ENCODE measurements around the gene RPLP2. TPM values are rescaled to one million over a fixed set of nuclear protein-coding genes. Genes with fewer than 3 reads are reported as not detected.

The RPLP2 gene
- total and polyA plus RNA-seq, 2 experiments from 2014 or later = 401 to 468 TPM

- DNase-seq (ENCODE audit: low spot score) = peak; percentile 3
- WGBS (ENCODE audit: low lambda C conversion rate, missing lambda C conversion rate) = 95% methylated on average over 23 of the region's 23 CpGs
Observed at GRCh38 chr11:769887-770641, 39.7 kb upstream of the RPLP2 start.

DNA sequence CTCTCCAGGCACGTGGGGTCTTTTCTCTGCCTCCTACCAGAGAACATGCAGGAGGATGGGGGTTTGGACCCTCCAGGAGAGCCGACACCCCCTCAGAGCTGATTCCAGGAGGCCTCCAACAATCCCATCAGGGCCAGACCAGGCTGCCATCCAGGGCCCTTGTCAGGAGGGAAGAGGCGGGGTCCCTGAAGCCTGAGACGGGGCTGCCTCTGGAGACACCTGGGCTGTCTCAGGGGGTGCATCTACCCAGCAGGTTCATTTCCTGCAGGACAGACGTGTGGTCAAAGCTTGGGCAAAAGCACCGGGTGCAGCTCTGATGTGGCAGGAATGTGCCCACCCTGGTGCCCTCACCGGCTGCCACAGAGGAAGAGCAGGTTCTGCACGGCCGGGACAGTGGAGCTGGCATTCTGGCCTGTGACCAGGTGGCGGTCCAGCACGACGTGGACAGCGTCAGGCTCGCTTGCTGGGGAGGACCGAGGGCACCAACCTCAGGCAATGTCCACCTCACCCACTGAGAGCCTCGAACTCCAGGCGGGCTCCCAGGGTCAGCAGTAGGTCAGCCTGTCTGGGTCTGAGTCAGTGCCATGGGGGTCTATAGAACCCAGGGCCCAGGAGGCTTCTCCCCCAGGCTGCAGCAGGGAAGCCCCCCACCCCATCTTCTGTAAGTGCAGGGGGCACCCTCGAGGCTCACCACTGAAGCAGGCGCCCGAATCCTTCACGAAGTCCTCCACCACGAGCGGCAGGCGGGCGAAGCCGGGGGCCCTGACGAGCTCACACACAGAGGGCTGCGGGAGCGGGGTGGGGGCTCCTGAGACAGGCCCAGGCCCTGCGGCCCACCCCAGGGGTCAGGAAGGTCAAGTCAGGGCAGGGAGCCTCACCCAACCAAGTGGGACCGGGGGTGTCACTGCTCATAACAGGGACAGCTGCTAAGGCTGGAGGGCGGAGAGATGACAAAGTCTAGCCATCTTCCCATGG is 38.8 kb upstream of the RPLP2 start:
- no peak overlapping the region for H3K4me2 ChIP-seq
- H3K36me3 ChIP-seq (replicated peaks; ENCODE audit: insufficient read depth, low read depth) = no peaks in the 10 kb centered on the region
- H3K9me3 ChIP-seq (ENCODE audit: low read depth) = no peaks in the 10 kb centered on the region
- DNase-seq (ENCODE audit: low spot score) = peak; percentile 2
- peaks cover 33% of the 10 kb centered on the region for H3K79me2 ChIP-seq
- no peak overlapping the region for H3K4me3 ChIP-seq
- TF ChIP-seq, protein P1, sequence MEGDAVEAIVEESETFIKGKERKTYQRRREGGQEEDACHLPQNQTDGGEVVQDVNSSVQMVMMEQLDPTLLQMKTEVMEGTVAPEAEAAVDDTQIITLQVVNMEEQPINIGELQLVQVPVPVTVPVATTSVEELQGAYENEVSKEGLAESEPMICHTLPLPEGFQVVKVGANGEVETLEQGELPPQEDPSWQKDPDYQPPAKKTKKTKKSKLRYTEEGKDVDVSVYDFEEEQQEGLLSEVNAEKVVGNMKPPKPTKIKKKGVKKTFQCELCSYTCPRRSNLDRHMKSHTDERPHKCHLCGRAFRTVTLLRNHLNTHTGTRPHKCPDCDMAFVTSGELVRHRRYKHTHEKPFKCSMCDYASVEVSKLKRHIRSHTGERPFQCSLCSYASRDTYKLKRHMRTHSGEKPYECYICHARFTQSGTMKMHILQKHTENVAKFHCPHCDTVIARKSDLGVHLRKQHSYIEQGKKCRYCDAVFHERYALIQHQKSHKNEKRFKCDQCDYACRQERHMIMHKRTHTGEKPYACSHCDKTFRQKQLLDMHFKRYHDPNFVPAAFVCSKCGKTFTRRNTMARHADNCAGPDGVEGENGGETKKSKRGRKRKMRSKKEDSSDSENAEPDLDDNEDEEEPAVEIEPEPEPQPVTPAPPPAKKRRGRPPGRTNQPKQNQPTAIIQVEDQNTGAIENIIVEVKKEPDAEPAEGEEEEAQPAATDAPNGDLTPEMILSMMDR (IDR thresholded peaks at IDR 0.05; ENCODE audit: poor library complexity) = no peak
- no peak for TF ChIP-seq EZH2 (IDR thresholded peaks at IDR 0.05; ENCODE audit: borderline replicate concordance)
- TF ChIP-seq EZH2phosphoT487 (IDR thresholded peaks at IDR 0.05; ENCODE audit: low read depth, severe bottlenecking, unreplicated experiment) = no peak
- no peak overlapping the region for H3K27ac ChIP-seq
- no peaks in the 10 kb centered on the region for H3K9me2 ChIP-seq (replicated peaks; ENCODE audit: insufficient read depth)
- H2AFZ ChIP-seq = no peak overlapping the region
- 96% methylated on average over 28 of the region's 32 CpGs for WGBS (ENCODE audit: low lambda C conversion rate, missing lambda C conversion rate)
- peaks cover 32% of the 10 kb centered on the region for H4K20me1 ChIP-seq (ENCODE audit: insufficient read depth, poor library complexity, severe bottlenecking)
- H3K4me1 ChIP-seq (ENCODE audit: insufficient read depth) = peaks cover 7% of the 10 kb centered on the region
- no peaks in the 10 kb centered on the region for H3K27me3 ChIP-seq

More at GRCh38 chr11:769887-770641, 39.7 kb upstream of the RPLP2 start:
- peaks cover 23% of the 10 kb centered on the region for H4K20me1 ChIP-seq (ENCODE audit: insufficient read depth, poor library complexity, severe bottlenecking)
- no peaks in the 10 kb centered on the region for H3K9me2 ChIP-seq (replicated peaks; ENCODE audit: insufficient read depth)
- TF ChIP-seq EZH2phosphoT487 (IDR thresholded peaks at IDR 0.05; ENCODE audit: low read depth, severe bottlenecking, unreplicated experiment) (no peak), EZH2 (IDR thresholded peaks at IDR 0.05; ENCODE audit: borderline replicate concordance) (no peak)
- TF ChIP-seq, protein P1 (IDR thresholded peaks at IDR 0.05; ENCODE audit: poor library complexity) = no peak
- H3K36me3 ChIP-seq (replicated peaks; ENCODE audit: insufficient read depth, low read depth) = no peaks in the 10 kb centered on the region
- H3K4me1 ChIP-seq (ENCODE audit: insufficient read depth) = no peaks in the 10 kb centered on the region
- H3K79me2 ChIP-seq = peaks cover 24% of the 10 kb centered on the region
- no peak overlapping the region for H3K4me2 ChIP-seq
- no peaks in the 10 kb centered on the region for H3K9me3 ChIP-seq (ENCODE audit: low read depth)
- no peak overlapping the region for H3K4me3 ChIP-seq
- H3K27ac ChIP-seq = no peak overlapping the region
- no peak overlapping the region for H2AFZ ChIP-seq
- no peaks in the 10 kb centered on the region for H3K27me3 ChIP-seq

- Histone ChIP-seq H3K79me2 (peaks cover 40% of the 10 kb centered on the region), H3K4me2 (no peak overlapping the region), H3K9me3 (ENCODE audit: low read depth) (no peaks in the 10 kb centered on the region), H4K20me1 (ENCODE audit: insufficient read depth, poor library complexity, severe bottlenecking) (peaks cover 39% of the 10 kb centered on the region), H3K36me3 (replicated peaks; ENCODE audit: insufficient read depth, low read depth) (no peaks in the 10 kb centered on the region), H3K27ac (no peak overlapping the region), H3K4me3 (no peak overlapping the region), H3K9me2 (replicated peaks; ENCODE audit: insufficient read depth) (no peaks in the 10 kb centered on the region), H3K27me3 (no peaks in the 10 kb centered on the region), H3K4me1 (ENCODE audit: insufficient read depth) (peaks cover 13% of the 10 kb centered on the region), H2AFZ (no peak overlapping the region)
- TF ChIP-seq EZH2phosphoT487 (IDR thresholded peaks at IDR 0.05; ENCODE audit: low read depth, severe bottlenecking, unreplicated experiment) (no peak), EZH2 (IDR thresholded peaks at IDR 0.05; ENCODE audit: borderline replicate concordance) (no peak)
- TF ChIP-seq, protein P1 (IDR thresholded peaks at IDR 0.05; ENCODE audit: poor library complexity) = no peak
- WGBS (ENCODE audit: low lambda C conversion rate, missing lambda C conversion rate) = 78% methylated on average over 15 of the region's 15 CpGs
- DNase-seq (ENCODE audit: low spot score) = peak; percentile 3
Observed at GRCh38 chr11:771617-772204, 38.1 kb upstream of the RPLP2 start.
